Left forelimb (tissue), 1 donor: ENCODE data around the gene EFTUD2.
"Not testable (repeated sequence)": the region's sequence is repeated elsewhere in the genome, so short reads cannot be mapped to it uniquely, and the experiment has no call there.

Experiments
- DNase-seq: peaks from one replicate; pipeline ENCODE4 v3.0.0-alpha.2; 2018; ENCODE audit warnings: low spot score

The EFTUD2 gene

DNA sequence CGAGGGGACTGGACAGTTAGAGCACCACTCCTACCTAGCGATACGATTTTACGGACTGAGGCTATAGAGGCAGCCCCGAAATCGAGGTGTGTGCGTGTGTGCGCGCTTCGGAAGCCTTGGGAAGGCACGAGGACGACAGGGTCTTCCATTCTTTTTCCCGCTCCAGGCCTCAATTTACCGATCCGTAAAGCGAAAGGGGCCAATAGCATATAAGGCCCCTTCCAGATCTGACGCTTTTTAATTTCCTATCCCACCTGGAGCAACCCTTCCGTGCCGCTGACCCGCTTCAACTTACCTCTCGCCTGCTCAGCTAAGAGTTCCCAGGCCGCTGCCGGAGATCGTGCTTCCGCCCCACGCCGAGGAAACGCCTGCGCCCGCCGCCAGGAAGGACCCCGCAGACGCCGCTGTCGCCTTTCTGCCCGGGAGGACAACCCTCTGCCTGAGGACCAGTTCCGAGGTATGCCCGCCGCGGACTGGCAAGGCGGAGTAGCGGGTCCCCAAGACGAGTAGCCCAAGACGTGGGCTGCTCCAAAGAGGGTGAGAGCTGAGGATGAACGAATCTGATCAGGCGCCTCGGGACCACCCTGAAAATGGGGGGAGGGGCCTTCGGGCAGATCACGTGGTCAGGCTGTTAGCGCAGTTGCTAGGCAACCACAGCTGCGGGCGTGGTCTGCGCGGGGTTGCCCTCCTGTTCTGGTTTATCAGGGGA lies at the start of gene EFTUD2:
EFTUD2 (minus strand) TSS at position 372 of the 709 bp plus-strand sequence. CDS start 4,924 bp downstream, outside the sequence.
- DNase-seq, result peak; percentile 98

DNA sequence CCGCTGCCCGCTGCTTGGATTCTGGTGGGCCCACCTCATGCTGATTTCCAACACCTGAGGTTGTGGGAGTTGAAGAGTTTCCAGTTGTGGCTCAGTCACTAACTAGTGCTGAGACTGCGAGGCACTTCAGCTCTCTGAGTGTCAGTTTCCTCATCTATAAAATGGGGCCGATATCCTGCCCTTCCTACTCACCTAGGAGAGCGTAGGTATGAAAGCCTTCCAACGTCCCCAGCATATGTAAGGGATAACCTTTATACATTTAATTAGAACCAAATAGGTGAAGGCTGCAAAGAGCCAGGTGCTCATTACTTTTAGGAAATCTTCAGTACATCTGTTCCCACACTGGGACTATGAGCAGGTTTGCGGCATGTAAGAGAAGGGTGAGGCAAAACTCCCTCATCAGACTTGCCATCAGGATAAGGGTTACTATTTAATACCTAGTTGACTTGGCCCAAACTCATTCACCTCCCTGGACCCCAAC lies 49.1 kb upstream of the EFTUD2 start:
- peak; percentile 4 for DNase-seq

DNA sequence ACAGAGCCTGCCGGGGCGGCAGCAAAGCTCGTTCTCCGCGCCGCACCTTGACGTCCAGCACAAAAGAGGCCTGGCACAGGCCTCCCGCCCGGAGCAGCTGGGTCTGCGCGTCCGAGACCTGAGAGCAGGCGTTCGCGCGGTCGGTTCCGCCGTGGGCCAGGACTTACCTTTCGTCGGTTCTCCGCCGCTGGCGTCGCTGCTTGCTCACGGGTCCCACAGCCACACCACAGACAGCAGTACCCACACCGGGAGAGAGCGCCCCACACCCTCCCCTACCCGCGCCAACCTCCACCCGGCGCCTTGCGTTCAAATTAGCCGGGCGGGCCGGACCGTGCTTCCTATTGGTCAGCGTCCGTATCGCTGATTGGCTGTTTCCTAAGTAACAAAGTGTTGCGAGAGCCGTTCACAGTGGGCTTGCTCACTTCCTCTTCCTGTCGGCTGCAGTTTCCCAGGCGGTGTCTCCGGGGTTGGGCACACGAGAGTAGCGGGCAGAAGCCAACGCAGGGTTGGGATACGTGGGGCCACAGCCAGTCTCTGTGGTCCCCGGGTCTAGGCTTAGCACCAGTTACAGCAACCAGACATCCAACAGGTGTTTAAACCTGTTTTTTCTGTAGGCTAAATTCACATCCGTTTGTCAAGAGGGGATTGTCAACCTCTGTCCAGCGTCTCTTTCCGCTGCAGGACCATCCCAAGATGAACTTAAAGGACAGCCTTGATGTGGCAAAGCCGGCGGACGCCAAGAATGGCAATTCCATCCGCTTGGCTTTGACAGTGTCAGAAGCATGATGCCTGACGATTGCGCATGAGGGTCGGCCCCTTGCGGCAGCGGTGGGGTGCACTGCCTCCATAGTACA lies 48.4 kb upstream of the EFTUD2 start, which contains the start of gene KIF18B:
KIF18B (minus strand) TSS at position 313 of the 854 bp plus-strand sequence. CDS start 11,429 bp downstream, outside the sequence.
- DNase-seq, result peak; percentile 89

DNA sequence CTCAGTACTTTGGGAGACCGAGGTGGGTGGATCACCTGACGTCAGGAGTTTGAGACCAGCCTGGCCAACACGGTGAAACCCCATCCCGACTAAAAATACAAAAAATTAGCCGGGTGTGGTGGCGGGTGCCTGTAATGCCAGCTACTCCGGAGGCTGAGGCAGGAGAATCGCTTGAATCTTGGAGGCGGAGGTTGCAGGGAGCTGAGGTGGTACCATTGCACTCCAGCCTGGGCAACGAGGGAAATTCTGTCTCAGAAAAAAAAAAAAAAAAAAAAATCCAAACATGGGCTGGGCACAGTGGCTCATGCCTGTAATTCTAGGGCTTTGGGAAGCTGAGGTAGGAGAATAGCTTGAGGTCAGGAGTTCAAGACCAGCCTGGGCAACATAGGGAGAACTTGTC lies 46.4 kb upstream of the EFTUD2 start:
- not testable (repeated sequence) for DNase-seq

DNA sequence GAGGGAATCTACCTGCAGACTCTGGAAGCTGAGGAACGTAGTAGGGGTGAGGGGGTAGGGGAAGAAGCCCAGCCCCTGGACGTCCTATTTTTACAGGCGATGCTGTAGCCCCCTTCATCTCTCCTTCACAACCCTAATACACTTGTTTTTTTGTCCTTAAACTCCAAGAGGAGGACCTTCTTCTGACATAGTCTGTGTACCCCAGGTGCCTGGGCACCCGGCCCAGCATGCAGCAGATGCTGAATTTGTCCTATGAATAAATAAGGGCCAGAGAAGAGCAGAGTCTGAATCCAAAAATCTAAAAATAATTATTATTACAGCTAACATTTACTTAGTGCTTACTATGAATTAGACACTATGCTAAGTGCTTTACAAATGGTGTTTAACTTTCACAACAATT lies 43.2 kb upstream of the EFTUD2 start:
- DNase-seq, result no peak

DNA sequence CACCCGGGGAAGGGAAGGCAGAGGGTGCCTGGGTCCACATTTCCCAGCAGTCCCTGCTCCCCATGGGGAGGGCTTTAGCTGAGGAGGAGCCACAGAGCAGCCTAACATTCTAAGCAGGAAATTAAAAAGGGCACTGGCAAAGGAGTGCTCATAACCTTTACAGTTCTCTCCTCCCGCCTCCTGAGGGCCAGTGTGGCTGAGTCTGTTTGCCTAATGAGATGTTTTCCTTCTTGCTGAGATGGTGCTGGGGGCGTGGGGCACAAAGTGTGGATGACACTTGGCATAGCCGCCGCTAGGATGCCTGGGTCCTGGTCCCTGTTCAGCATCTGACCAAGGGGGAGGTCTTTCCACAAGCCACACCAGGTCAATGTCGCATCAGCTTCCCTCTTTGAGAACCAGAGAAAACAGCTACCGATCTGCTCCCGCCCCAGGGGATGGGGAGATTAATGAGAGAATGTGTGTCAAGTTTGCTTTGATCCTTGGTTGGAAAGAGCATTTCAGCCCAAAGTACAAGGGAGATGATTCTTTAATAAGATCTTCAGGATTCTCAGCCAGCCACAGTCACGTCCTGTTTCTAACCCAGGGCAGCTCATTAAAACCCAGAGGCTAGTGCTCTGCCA lies 42.6 kb upstream of the EFTUD2 start:
- no peak for DNase-seq

DNA sequence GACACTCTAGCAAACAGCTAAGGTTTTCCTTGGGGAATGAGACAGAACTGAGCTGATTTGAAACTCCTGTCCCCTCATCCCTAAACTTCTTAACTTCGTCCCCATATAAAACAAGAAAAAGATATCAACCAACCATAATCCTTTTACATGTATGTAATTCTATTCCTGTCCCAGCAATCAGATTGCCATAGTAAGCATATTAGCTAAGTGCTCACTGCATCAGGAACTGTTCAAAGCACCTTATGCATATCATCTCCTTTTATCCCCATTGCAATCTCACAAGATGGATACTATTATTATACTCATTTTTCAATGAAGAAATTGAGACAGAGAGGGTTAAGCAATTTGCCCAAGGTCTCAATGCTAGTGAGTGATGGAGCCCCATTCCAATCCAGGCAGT lies 41.5 kb upstream of the EFTUD2 start:
- no peak for DNase-seq

DNA sequence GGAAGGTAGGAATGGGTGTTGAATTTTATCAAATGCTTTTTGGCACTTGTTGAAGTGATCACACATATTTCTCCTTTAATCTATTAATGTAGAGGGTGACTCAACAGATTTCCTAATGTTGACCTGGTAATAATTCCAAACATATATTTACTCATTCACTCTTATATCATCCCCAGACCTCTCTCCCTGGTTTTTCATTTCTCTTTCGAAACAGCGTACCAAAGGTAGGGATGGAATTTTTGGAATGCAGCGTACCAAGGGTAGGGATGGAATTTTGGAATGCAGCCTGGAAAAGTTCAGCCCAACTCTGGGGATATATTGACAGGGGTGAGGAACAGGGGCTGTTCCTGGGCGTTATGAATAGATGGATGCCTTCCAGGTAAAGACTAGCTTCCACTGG lies 41.1 kb upstream of the EFTUD2 start:
- no peak for DNase-seq

DNA sequence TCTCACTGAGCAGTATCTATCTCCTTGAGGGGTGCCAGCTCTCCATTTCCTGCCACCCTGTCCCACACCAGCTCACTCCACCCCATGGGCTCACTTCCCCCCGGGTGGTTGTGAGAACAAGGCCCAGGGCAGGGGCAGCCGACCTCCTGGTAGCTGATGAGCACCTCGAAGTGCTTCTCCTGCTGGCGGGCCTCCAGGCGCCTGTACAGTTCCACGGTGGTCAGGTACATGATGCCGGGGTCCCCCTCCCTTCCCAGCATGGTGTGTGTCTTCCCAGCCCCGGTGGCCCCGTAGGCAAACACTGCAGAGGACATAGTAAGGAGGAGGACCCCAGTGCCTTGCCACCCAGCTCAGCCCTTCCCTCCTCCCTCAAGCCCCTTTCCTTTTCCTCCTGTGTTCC lies 35.9 kb upstream of the EFTUD2 start:
- peak; percentile 60 for DNase-seq

DNA sequence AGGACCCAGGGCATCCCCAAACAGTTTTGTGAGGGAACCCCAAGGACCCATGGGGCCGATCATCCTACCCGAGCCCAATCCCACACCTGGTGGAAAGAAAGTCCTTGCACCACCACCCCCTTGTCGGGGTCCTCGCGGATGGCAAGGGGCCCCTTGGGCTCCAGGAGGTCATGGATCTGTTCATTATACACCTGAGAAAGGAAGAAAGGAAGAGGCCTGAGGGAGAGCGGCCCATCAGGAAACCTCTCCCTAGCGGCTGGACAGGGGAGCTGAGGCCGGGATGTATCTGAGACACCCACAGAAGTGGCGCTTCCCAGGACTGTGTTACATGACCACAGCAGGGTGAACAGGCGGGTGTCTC lies 35.5 kb upstream of the EFTUD2 start:
- DNase-seq, result no peak

DNA sequence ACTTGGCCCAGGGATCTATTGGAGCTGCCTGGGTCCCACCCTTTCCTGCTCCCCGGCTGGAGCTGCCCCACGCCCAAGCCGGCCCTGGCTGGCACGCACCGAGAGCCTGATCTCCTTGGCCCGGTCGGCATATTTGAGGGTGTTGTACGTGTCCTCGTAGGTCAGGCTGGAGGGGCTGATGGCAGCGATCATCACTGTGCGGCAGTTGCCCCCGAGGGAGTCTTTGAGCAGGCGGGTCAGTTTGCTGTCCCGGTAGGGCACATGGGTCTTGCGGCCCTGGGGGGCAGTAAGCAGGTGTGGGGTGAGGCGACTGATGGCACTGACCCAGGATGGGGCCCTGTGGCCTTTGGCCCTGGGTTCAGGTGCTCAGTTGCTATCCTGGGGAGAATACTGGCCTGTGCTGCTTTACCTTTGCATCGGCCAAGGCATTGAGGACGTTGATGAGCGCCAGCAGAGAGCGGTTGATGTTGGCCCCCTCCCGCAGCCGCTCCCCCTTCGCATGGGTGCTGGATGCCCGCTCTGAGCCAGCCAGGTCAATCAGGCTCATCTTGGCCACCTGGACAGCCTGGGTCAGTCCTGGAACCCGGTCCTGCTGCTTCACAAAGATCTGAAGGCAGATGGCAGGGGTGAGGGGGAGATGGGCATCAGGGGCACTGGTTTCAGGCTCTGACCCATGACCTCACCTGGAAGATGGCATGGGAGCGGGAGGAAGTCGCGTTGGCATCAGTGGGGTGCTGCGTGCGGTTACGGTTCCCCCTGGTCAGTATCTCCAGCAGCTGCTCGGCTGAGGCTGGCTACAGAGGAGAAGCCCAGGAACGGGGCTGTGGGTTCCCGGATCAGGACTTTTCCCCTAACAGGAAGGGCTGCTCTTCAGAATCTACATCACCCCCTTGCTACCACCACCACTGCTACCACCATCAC lies 34.8 kb upstream of the EFTUD2 start:
- peak; percentile 53 for DNase-seq

DNA sequence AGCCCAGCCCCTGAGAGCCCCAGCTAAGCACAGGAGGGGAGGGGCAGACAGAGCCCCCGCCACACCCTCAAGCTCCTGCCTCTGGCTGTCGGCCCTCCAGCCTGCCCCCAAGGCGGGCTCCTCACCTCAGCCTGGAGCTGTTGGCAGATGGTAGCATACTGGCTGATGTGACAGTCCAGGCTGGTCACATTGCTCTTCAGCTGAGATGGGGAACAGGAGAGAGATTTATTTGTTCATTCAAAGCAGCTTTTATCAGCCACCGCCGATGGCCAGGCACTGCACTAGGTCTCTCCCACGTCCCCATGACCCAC lies 33.5 kb upstream of the EFTUD2 start:
- peak; percentile 40 for DNase-seq

DNA sequence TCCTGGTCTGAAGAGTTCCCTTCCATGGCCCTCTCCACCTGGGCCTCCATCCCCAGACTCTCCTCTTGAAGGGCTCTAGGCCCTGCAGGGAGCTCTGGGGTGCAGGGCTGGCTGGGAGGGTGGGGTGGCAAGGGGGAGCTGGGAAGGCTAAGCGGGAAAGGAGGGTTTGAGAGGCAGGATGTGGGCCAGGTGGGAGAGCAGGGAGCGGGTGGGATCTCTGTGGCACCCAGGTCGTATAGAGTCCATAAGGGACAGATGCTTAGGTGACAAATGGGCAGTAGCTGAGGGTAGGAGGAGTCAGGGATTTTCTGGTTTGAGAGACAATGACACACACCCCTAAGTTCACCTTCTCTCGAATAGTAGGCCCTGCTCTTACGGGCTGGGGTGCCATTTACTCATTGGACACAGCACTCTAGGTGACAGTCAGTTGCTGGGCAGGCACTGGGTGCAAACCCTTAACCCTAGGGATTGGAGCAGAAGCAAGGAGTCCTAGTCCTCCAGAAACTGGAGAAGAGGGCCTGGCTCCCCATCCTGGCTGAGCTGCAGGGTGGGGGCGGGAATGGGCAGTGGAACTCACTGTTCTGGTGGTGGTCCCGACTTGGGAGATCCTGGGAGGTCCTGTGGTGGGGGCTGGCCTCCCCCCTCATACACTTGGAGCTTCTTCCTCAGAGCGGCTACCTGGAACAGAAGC lies 33.0 kb upstream of the EFTUD2 start:
- DNase-seq, result peak; percentile 60

DNA sequence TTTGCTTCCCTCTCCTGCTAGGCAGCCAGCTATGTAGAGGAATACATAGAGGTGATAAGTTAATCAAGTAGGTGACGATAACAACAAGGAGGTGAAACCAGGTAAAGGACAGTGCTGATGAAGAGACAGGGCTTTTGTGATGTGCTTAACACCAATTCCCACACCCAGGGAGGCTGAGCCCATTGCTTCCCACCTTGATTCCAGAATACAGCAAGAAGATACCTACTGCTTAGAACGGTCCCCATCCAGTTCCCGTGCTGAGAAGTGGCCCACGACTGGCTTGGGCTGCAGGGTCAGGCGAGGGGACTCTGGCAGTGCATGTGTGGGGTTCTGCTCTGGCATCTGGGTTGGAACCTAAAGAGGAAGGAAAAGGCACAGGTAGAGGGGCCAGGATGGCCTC lies 32.1 kb upstream of the EFTUD2 start:
- DNase-seq, result peak; percentile 44

DNA sequence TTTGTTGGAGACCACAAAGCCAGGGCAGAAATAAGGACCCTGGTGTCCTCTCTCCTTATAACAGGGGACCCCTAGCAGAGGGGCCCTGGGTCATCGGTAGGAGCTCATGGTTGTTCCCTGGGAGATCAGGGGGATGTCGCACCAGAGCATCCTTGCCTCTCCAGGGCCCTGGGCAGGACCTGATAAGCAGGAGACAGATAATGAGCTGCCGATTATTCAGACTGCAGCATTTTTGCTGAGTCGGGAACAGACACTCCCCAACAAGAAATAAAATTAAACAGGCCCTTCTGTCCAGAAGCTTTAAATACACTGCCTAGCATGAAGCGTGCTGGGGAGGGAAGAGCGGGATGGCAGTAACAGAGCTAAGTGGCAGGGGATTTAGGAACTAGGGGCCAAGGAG lies 31.4 kb upstream of the EFTUD2 start:
- peak; percentile 26 for DNase-seq

DNA sequence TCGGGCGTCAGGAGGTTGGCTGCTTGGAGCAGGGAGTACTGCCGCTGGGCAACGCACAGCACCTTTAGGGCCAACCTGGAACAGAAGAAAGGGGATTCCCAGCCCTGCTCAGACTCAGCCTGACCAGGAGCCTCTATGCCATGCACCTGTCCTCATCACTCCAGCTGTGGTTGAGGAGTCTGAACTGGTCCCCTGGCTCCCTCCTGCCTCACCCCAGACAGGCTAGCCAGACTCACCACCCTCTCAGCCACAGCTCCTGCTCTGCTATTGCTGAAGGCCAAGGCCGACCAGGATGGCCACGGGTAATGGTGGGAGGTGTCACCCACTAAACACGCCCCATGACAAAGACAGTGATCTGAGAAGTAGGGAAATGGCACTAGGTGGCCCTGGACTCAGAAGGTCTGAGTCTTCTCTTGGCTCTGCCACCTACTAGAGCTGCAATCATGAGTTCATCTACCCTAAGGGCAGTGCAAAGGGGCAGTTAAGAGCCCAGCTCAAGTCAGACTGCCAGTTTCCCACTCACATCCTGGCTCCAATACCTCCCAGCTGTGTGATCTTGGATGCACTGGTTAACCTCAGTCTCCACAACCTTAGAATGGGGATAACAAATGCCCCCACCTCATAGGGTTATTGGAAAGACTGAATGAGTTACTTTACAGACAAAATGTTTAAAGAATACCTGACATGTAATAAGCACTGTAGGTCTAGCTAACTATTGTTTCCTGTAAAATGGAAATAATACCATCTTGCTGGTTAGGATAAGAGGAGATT lies 29.9 kb upstream of the EFTUD2 start:
- peak; percentile 58 for DNase-seq

DNA sequence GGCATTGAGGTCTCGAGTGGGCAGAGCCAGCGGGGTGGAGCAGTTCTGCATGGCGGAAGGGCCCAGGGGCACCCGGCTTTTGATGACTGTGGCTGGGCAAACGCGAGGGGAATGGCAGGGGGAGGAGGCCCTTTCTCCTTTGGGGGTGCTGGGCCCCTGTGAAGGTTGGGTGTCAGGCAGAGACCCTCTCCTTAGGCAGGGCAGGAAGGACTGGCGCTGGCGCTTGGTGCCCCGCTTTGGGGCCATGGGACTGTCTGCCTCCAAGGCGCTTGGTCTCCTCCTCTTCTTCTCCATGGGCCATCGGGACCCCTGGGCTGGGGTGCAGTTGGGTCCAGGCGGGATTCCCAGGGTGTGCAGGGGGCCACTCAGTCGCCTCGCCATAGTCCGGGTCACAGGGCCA lies 28.9 kb upstream of the EFTUD2 start:
- DNase-seq, result peak; percentile 57

DNA sequence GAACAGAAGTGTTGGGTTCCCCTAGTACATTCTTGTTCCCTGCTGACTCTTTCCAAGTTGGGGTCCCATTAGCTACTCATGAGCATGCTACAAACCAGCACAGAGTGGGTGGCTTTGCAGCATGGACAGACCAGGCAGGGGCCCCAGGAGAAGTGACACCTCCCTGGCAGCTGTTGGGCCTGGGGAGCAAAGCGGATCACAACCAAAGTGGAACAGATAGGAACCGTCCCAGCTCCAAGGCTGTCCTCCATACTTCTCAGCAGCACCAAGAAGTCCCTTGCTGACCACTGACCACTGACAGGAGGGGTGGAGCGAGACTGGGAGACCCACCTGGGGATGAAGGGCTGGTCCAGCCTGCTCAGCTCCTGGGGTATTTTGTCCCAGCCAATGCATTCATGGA lies 28.5 kb upstream of the EFTUD2 start:
- DNase-seq, result peak; percentile 37

DNA sequence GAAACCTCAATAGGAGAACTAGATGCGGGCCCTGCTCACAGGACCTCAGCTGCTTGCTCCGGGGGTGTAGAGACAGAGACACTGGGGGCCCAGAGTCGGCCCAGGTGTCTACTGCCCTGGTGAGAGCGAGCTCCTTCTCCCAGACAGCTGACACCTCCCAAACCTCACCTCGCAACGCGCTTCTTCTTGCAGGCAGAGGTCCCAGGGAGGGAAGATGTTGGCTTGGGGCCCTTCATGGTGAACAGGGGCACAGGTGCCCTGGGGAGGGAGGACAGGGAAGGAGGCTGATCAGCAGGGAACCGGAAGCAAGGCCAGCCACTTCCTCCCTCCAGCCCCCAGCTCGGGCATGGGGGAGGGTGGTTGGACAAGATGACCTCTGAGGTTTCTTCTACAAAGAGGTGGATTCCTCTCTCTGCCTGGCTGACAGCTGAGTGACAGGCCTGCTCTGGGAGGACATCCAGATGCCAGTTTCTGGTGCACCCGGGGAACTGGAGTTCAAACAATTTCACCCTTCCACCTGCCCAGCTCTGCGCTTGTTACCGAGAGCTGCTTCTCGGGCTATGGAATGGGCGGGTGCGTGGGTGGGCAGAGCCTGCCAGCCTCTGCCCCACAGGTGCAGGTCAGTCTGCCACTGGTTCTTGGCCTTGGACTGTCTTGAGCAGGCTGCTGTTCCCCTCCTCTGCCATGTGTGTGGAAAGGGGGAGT lies 27.7 kb upstream of the EFTUD2 start:
- peak; percentile 55 for DNase-seq
